GM23338 (cell line): ENCODE data around the gene STOX2. TPM values are rescaled to one million over a fixed set of nuclear protein-coding genes. Genes with fewer than 3 reads are reported as not detected.
"Not testable (repeated sequence)": the region's sequence is repeated elsewhere in the genome, so short reads cannot be mapped to it uniquely, and the experiment has no call there.

Experiments used
- ATAC-seq: fragments of 200-7000 bp; cut with Tn5 transposase; 3 replicates; pipeline ENCODE4 v1.9.1; 2020
- DNase-seq: peaks from one replicate; pipeline ENCODE4 v3.0.0-alpha.2; 2015; ENCODE audit warnings: low spot score
- H2AFZ ChIP-seq: fragments of 200-600 bp; sonication (generic); 2 replicates; pipeline ENCODE4 v1.8.0; 2016; ENCODE audit warnings: antibody characterized with exemption, mild to moderate bottlenecking, moderate library complexity
- H3F3A ChIP-seq: fragments of 200-600 bp; sonication (generic); replicated peaks from 2 replicates; pipeline ENCODE4 v1.8.0; 2017; ENCODE audit warnings: antibody characterized with exemption, mixed run types, low read depth
- H3K27ac ChIP-seq: fragments of 200-600 bp; sonication (generic); 2 replicates; pipeline ENCODE4 v1.6.1; 2016; ENCODE audit warnings: low read depth
- H3K27me3 ChIP-seq: fragments of 200-600 bp; sonication (generic); 2 replicates; pipeline ENCODE4 v1.8.0; 2016; ENCODE audit warnings: mild to moderate bottlenecking, mixed run types, moderate library complexity; ENCODE audit not compliant: insufficient read depth
- H3K36me3 ChIP-seq: fragments of 200-600 bp; sonication (generic); 2 replicates; pipeline ENCODE4 v1.8.0; 2016; ENCODE audit warnings: mild to moderate bottlenecking; ENCODE audit not compliant: insufficient read depth
- H3K4me1 ChIP-seq: fragments of 200-600 bp; sonication (generic); 2 replicates; pipeline ENCODE4 v1.8.0; 2016; ENCODE audit warnings: mild to moderate bottlenecking, moderate library complexity; ENCODE audit not compliant: insufficient read depth
- H3K4me2 ChIP-seq: fragments of 200-600 bp; sonication (generic); 2 replicates; pipeline ENCODE4 v1.7.1; 2017; ENCODE audit warnings: mixed run types
- H3K4me3 ChIP-seq: fragments of 200-600 bp; sonication (generic); 2 replicates; pipeline ENCODE4 v1.6.1; 2016; ENCODE audit warnings: mixed run types
- H3K79me2 ChIP-seq: fragments of 200-600 bp; sonication (generic); replicated peaks from 2 replicates; pipeline ENCODE4 v1.8.0; 2017; ENCODE audit warnings: mild to moderate bottlenecking; ENCODE audit not compliant: insufficient read depth
- H3K9me2 ChIP-seq: fragments of 200-600 bp; sonication (generic); 2 replicates; pipeline ENCODE4 v1.8.0; 2017; ENCODE audit not compliant: insufficient read depth
- H4K20me1 ChIP-seq: fragments of 200-600 bp; sonication (generic); replicated peaks from 2 replicates; pipeline ENCODE4 v1.8.0; 2017; ENCODE audit warnings: mild to moderate bottlenecking; ENCODE audit not compliant: insufficient read depth
- H3K27ac Mint-ChIP-seq: 2 replicates; pipeline ENCODE4 v1.8.0; 2020; ENCODE audit warnings: inconsistent platforms, mild to moderate bottlenecking, moderate library complexity, mixed read lengths
- H3K27me3 Mint-ChIP-seq: 3 replicates; pipeline ENCODE4 v1.8.0; 2022; ENCODE audit warnings: low read depth, mild to moderate bottlenecking, moderate library complexity, mixed read lengths, inconsistent platforms; ENCODE audit not compliant: insufficient read depth, poor library complexity
- H3K36me3 Mint-ChIP-seq: 3 replicates; pipeline ENCODE4 v1.8.0; 2021; ENCODE audit warnings: low read depth, mild to moderate bottlenecking, inconsistent platforms, moderate library complexity, mixed read lengths
- H3K4me1 Mint-ChIP-seq: 3 replicates; pipeline ENCODE4 v1.8.0; 2020; ENCODE audit warnings: mild to moderate bottlenecking, inconsistent platforms, mixed read lengths
- H3K4me3 Mint-ChIP-seq: 3 replicates; pipeline ENCODE4 v1.8.0; 2021; ENCODE audit warnings: moderate library complexity, mild to moderate bottlenecking, inconsistent platforms, mixed read lengths
- H3K9me3 Mint-ChIP-seq: 3 replicates; pipeline ENCODE4 v1.8.0; 2020; ENCODE audit warnings: moderate library complexity, mild to moderate bottlenecking, inconsistent platforms, mixed read lengths
- JUNB ChIP-seq: IDR thresholded peaks from one replicate; pipeline ENCODE4 v1.6.1; 2016; ENCODE audit warnings: antibody characterized with exemption; ENCODE audit not compliant: unreplicated experiment
- ZNF331 ChIP-seq: fragments of 250-450 bp; sonication (Bioruptor Pico); IDR thresholded peaks from 2 replicates; pipeline ENCODE4 v1.5.0; 2020; ENCODE audit warnings: low read depth, mild to moderate bottlenecking, moderate library complexity
- polyA plus RNA-seq: library from polyadenylated mRNA; unstranded; fragments of >200 nt; fragmentation: Nextera tagmentation; extraction: Ambion mirVana; gene quantifications from 2 replicates; pipeline ENCODE4 v1.2.1, GENCODE V29; 2016
- total RNA-seq: library from RNA; depleted of rRNA; stranded (reverse); fragments of >200 nt; shearing (Covaris generic); gene quantifications from 2 replicates; pipeline ENCODE4 v1.2.3, GENCODE V29; 2014
- TF ChIP-seq, protein P1 (sequence below): IDR thresholded peaks from one replicate; pipeline ENCODE4 v1.6.1; 2018; ENCODE audit warnings: antibody characterized with exemption; ENCODE audit not compliant: unreplicated experiment
- TF ChIP-seq, protein P2 (sequence below): IDR thresholded peaks from 2 replicates; pipeline ENCODE4 v1.6.1; 2016; ENCODE audit warnings: antibody characterized with exemption
- TF ChIP-seq, protein P3 (sequence below), 2 experiments: fragments of 200-600 bp in 1 of 2; sonication (generic) in 1 of 2; conservative IDR thresholded peaks; 2 replicates each; pipeline versions ENCODE4 v1.5.1 to v1.6.1; 2016 to 2017; ENCODE audit warnings: antibody characterized with exemption in 2 of 2, low read depth in 2 of 2, mild to moderate bottlenecking in 2 of 2, moderate library complexity in 1 of 2

Gene STOX2
- total and polyA plus RNA-seq, 2 experiments from 2014 or later: 19.8 to 20.6 TPM

DNA sequence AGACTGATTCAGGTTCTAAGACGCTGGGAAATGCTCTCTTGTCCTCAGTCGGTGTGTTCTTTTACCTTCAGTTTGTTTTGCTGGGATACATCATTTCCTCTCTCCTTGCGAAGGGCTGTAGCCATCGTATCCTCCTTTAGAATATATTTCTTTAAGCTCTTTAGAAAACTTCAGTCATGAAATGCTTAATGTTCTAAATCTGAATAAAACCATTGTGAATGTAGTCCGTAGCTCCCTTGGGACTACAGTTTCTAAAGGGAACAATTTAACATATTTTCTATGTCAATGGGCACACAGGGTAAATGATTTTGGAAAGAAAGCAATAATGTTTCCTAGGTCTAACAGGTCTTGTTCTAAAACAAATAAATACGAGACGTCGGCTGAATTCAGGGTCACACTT is 40.6 kb downstream of the STOX2 start (continued):
- TF ChIP-seq, protein P1, sequence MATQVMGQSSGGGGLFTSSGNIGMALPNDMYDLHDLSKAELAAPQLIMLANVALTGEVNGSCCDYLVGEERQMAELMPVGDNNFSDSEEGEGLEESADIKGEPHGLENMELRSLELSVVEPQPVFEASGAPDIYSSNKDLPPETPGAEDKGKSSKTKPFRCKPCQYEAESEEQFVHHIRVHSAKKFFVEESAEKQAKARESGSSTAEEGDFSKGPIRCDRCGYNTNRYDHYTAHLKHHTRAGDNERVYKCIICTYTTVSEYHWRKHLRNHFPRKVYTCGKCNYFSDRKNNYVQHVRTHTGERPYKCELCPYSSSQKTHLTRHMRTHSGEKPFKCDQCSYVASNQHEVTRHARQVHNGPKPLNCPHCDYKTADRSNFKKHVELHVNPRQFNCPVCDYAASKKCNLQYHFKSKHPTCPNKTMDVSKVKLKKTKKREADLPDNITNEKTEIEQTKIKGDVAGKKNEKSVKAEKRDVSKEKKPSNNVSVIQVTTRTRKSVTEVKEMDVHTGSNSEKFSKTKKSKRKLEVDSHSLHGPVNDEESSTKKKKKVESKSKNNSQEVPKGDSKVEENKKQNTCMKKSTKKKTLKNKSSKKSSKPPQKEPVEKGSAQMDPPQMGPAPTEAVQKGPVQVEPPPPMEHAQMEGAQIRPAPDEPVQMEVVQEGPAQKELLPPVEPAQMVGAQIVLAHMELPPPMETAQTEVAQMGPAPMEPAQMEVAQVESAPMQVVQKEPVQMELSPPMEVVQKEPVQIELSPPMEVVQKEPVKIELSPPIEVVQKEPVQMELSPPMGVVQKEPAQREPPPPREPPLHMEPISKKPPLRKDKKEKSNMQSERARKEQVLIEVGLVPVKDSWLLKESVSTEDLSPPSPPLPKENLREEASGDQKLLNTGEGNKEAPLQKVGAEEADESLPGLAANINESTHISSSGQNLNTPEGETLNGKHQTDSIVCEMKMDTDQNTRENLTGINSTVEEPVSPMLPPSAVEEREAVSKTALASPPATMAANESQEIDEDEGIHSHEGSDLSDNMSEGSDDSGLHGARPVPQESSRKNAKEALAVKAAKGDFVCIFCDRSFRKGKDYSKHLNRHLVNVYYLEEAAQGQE: no peak

DNA sequence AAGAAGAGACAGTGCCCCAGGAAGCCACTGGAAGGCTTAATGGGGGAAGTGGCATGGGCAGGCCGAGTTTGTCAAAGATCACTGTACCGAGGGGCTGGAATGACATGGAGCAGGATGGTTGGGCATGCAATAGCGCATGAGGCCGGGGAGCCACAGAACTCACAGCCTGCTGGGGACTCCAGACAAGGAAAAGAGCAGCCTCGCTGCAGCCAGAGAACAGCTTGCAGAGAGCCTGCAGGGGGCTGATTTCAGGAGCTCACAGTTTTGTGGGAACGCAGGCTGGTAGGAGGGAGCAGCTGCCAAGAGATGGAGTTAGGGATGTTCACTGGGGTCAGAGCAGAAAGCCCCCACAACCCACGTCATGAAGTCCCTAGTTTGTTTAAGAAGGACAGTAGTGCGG is 45.4 kb downstream of the STOX2 start:
- H3K36me3 ChIP-seq: no peaks in the 10 kb centered on the region
- no peak overlapping the region for H3K27ac ChIP-seq
- H3K79me2 ChIP-seq: peaks cover 53% of the 10 kb centered on the region
- H4K20me1 ChIP-seq: peaks cover 7% of the 10 kb centered on the region
- H3K36me3 Mint-ChIP-seq: peaks cover 4% of the 10 kb centered on the region; the same call in 1 of the 3 replicates
- TF ChIP-seq JUNB (no peak), ZNF331 (no peak)
- TF ChIP-seq, protein P2, sequence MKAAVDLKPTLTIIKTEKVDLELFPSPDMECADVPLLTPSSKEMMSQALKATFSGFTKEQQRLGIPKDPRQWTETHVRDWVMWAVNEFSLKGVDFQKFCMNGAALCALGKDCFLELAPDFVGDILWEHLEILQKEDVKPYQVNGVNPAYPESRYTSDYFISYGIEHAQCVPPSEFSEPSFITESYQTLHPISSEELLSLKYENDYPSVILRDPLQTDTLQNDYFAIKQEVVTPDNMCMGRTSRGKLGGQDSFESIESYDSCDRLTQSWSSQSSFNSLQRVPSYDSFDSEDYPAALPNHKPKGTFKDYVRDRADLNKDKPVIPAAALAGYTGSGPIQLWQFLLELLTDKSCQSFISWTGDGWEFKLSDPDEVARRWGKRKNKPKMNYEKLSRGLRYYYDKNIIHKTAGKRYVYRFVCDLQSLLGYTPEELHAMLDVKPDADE: no peak
- TF ChIP-seq, protein P3, sequence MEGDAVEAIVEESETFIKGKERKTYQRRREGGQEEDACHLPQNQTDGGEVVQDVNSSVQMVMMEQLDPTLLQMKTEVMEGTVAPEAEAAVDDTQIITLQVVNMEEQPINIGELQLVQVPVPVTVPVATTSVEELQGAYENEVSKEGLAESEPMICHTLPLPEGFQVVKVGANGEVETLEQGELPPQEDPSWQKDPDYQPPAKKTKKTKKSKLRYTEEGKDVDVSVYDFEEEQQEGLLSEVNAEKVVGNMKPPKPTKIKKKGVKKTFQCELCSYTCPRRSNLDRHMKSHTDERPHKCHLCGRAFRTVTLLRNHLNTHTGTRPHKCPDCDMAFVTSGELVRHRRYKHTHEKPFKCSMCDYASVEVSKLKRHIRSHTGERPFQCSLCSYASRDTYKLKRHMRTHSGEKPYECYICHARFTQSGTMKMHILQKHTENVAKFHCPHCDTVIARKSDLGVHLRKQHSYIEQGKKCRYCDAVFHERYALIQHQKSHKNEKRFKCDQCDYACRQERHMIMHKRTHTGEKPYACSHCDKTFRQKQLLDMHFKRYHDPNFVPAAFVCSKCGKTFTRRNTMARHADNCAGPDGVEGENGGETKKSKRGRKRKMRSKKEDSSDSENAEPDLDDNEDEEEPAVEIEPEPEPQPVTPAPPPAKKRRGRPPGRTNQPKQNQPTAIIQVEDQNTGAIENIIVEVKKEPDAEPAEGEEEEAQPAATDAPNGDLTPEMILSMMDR (conservative IDR thresholded peaks at IDR 0.05; ENCODE audit: low read depth in 2 of 2): 0 out of 4 replicates have a peak, but pooled peaks of 1 of the 2 experiments have one; percentile 4
- TF ChIP-seq, protein P1: no peak
- H3K27ac Mint-ChIP-seq: no peak overlapping the region
- H3K4me2 ChIP-seq: no peak overlapping the region
- H3F3A ChIP-seq: no peaks in the 10 kb centered on the region
- H3K4me3 Mint-ChIP-seq: no peak overlapping the region; the same call in 2 of the 3 replicates
- peaks cover 24% of the 10 kb centered on the region for H3K4me1 Mint-ChIP-seq
- H2AFZ ChIP-seq: no peak overlapping the region
- H3K9me2 ChIP-seq: no peaks in the 10 kb centered on the region
- H3K4me1 ChIP-seq: peaks cover 13% of the 10 kb centered on the region
- peak; percentile 86 for ATAC-seq
- no peak overlapping the region for H3K4me3 ChIP-seq
- peak; percentile 54 for DNase-seq
- H3K9me3 Mint-ChIP-seq: no peaks in the 10 kb centered on the region
- H3K27me3 ChIP-seq: no peaks in the 10 kb centered on the region
- no peaks in the 10 kb centered on the region for H3K27me3 Mint-ChIP-seq

DNA sequence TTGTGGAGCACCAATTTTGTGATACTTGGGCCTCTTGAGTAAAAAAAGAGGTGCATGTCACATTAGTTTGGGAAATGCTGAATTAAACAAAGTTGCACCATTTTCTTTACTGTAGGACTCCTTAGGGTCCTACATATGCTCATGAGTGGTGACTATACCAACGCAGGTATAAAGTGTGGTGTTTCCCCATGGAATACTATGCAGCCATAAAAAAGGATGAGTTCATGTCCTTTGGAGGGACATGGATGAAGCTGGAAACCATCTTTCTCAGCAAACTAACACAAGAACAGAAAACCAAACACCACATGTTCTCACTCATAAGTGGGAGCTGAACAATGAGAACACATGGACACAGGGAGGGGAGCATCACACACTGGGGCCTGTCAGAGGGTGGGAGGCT is 47.5 kb downstream of the STOX2 start:
- not testable (repeated sequence) for H4K20me1 ChIP-seq, H3K27me3 ChIP-seq, H3K9me2 ChIP-seq, H3K4me3 ChIP-seq, H3K27ac Mint-ChIP-seq, H3K27ac ChIP-seq, H3K27me3 Mint-ChIP-seq, ATAC-seq, H3K4me1 ChIP-seq, H3K9me3 Mint-ChIP-seq, H3F3A ChIP-seq, H2AFZ ChIP-seq, H3K4me3 Mint-ChIP-seq, H3K4me2 ChIP-seq, DNase-seq, H3K36me3 Mint-ChIP-seq, H3K36me3 ChIP-seq
- H3K79me2 ChIP-seq: peaks cover 49% of the 10 kb centered on the region
- peaks cover 20% of the 10 kb centered on the region for H3K4me1 Mint-ChIP-seq
